Gastrocnemius medialis (tissue), 4 donors: ENCODE data around the gene CEPT1. TPM values are rescaled to one million over a fixed set of nuclear protein-coding genes. Genes with fewer than 3 reads are reported as not detected.

Experiments used
- ATAC-seq, 2 donors: fragments of 150-250 bp; one replicate each; pipeline ENCODE4 v1.9.1; 2016
- DNase-seq, 2 donors: peaks; one replicate each; pipeline ENCODE4 v3.0.0-alpha.2; 2019
- H3K27ac ChIP-seq, 4 donors: fragments of 200-600 bp; sonication (generic); 1 replicate in 1 of 4; 2 replicates in 3 of 4; pipeline ENCODE4 v1.5.1; 2016 to 2018; ENCODE audit warnings: mild to moderate bottlenecking in 2 of 4, moderate library complexity in 1 of 4
- H3K27me3 ChIP-seq, 3 donors: fragments of 200-600 bp; sonication (generic) in 2 of 3; 1 replicate in 1 of 3; 2 replicates in 2 of 3; pipeline versions ENCODE4 v1.5.1 to v1.6.0; 2016 to 2019; ENCODE audit warnings: mild to moderate bottlenecking in 1 of 3, moderate library complexity in 1 of 3
- H3K36me3 ChIP-seq, 2 donors: fragments of 200-600 bp; sonication (generic) in 1 of 2; one replicate each; pipeline ENCODE4 v1.5.1; 2017 to 2018
- H3K4me1 ChIP-seq, 2 donors: fragments of 200-600 bp; sonication (generic) in 1 of 2; one replicate each; pipeline ENCODE4 v1.5.1; 2016 to 2017; ENCODE audit warnings: mild to moderate bottlenecking in 2 of 2
- H3K4me3 ChIP-seq, 4 donors: fragments of 200-600 bp; sonication (generic) in 3 of 4; 1 replicate in 1 of 4; 2 replicates in 3 of 4; pipeline ENCODE4 v1.5.1; 2016 to 2019; ENCODE audit warnings: mild to moderate bottlenecking in 2 of 4
- H3K9me3 ChIP-seq, 3 donors: fragments of 200-600 bp; sonication (generic) in 2 of 3; 1 replicate in 1 of 3; 2 replicates in 2 of 3; pipeline ENCODE4 v1.5.1; 2016 to 2019
- CTCF ChIP-seq, 5 experiments: fragments of 450-650 bp in 3 of 5; fragments of 200-600 bp in 2 of 5; sonication (generic) in 2 of 5; IDR thresholded peaks in 4 of 5; conservative IDR thresholded peaks in 1 of 5; 1 replicate in 4 of 5; 2 replicates in 1 of 5; pipeline ENCODE4 v1.5.1; 2016 to 2019; ENCODE audit warnings: antibody characterized with exemption in 5 of 5, mild to moderate bottlenecking in 3 of 5, moderate library complexity in 3 of 5
- POLR2A ChIP-seq, 2 donors: fragments of 450-650 bp; IDR thresholded peaks; one replicate each; pipeline ENCODE4 v1.6.1; 2017; ENCODE audit warnings: antibody characterized with exemption in 2 of 2, mild to moderate bottlenecking in 2 of 2, moderate library complexity in 2 of 2
- in situ Hi-C, 4 donors: fragments of 200-750 bp; cut with MboI; loops; one replicate each; pipeline versions ENCODE4 v1.15.0 to v1.8.0; 2017; ENCODE audit warnings: low sequenced_read_pairs in 4 of 4
- intact Hi-C: fragments of 100-400 bp; cut with DNase I; formaldehyde crosslinking; loops from one replicate; pipeline ENCODE4 v1.15.1; 2023; ENCODE audit warnings: low total_unique reads
- total RNA-seq, 4 donors: library from RNA; depleted of rRNA; stranded (reverse); fragments of >200 nt; gene quantifications; one replicate each; pipeline versions ENCODE4 v1.1.0 to v1.2.3, GENCODE V29; 2016

The CEPT1 gene
- total RNA-seq, 4 donors from 2014 or later = 8.2 to 14.8 (median 10.6) TPM

- intact Hi-C loops (loop anchor here (10.0 kb wide), 1 partner anchor 616 kb away; no protein-coding TSS in a partner anchor), in situ Hi-C loops (loop anchor here in 2 of 4 donors (25.0 kb wide), 1 partner anchor 614 kb away; the partner anchor contains the start of gene DDX20 (in 2 of the 2))
- no peak for ATAC-seq
- Histone ChIP-seq H3K4me1 (peaks cover 0 to 8% of the 10 kb centered on the region in 2 donors), H3K27me3 (no peaks in the 10 kb centered on the region), H3K4me3 (no peak overlapping the region), H3K9me3 (no peaks in the 10 kb centered on the region), H3K36me3 (peaks cover 0 to 33% of the 10 kb centered on the region in 2 donors), H3K27ac (no peak overlapping the region)
- TF ChIP-seq CTCF (IDR thresholded peaks at IDR 0.05 in 4 of 5, conservative IDR thresholded peaks at IDR 0.05 in 1 of 5) (no peak), POLR2A (IDR thresholded peaks at IDR 0.05) (no peak)
- DNase-seq = no peak
These were observed 8.4 kb downstream of the CEPT1 start for GRCh38 chr1:111148376-111148881.

- DNase-seq (no peak), ATAC-seq (no peak)
- Histone ChIP-seq H3K4me1 (no peaks in the 10 kb centered on the region), H3K36me3 (peaks cover 0 to 39% of the 10 kb centered on the region in 2 donors), H3K9me3 (no peaks in the 10 kb centered on the region), H3K27ac (no peak overlapping the region), H3K4me3 (no peak overlapping the region), H3K27me3 (no peaks in the 10 kb centered on the region)
- in situ Hi-C loops (no loop called here), intact Hi-C loops (no loop called here)
- TF ChIP-seq CTCF (IDR thresholded peaks at IDR 0.05 in 4 of 5, conservative IDR thresholded peaks at IDR 0.05 in 1 of 5) = no peak
- no peak for TF ChIP-seq POLR2A (IDR thresholded peaks at IDR 0.05)
These were observed 11.8 kb downstream of the CEPT1 start for GRCh38 chr1:111151838-111152237.

- DNase-seq (no peak), ATAC-seq (no peak)
- peaks cover 0 to 22% of the 10 kb centered on the region in 2 donors for H3K36me3 ChIP-seq
- H3K27ac ChIP-seq = no peak overlapping the region
- H3K4me3 ChIP-seq = no peak overlapping the region
- no peaks in the 10 kb centered on the region for H3K9me3 ChIP-seq
- no peaks in the 10 kb centered on the region for H3K4me1 ChIP-seq
- H3K27me3 ChIP-seq = no peaks in the 10 kb centered on the region
- in situ Hi-C loops (no loop called here), intact Hi-C loops (no loop called here)
- TF ChIP-seq CTCF (IDR thresholded peaks at IDR 0.05 in 4 of 5, conservative IDR thresholded peaks at IDR 0.05 in 1 of 5) (no peak), POLR2A (IDR thresholded peaks at IDR 0.05) (no peak)
These were observed 14.3 kb downstream of the CEPT1 start for GRCh38 chr1:111154021-111154999.

GRCh38 chr1:111157431-111157830 is 17.4 kb downstream of the CEPT1 start:
- in situ Hi-C loops (no loop called here), intact Hi-C loops (no loop called here)
- no peaks in the 10 kb centered on the region for H3K9me3 ChIP-seq
- no peak overlapping the region for H3K4me3 ChIP-seq
- H3K4me1 ChIP-seq = no peaks in the 10 kb centered on the region
- DNase-seq (no peak), ATAC-seq (no peak)
- no peaks in the 10 kb centered on the region for H3K27me3 ChIP-seq
- H3K36me3 ChIP-seq = peaks cover 0 to 26% of the 10 kb centered on the region in 2 donors
- TF ChIP-seq POLR2A (IDR thresholded peaks at IDR 0.05) = no peak
- TF ChIP-seq CTCF (IDR thresholded peaks at IDR 0.05 in 4 of 5, conservative IDR thresholded peaks at IDR 0.05 in 1 of 5) = no peak
- no peak overlapping the region for H3K27ac ChIP-seq
